K562 (cell line): ENCODE results near the gene MRNIP. TPM values are rescaled to one million over a fixed set of nuclear protein-coding genes. Genes with fewer than 3 reads are reported as not detected.

Source experiments
- HDAC2 ChIP-seq: fragments of 450-650 bp; IDR thresholded peaks from 2 replicates; pipeline ENCODE4 v1.6.1; 2016; ENCODE audit warnings: mild to moderate bottlenecking
- ILK ChIP-seq: fragments of 450-650 bp; IDR thresholded peaks from 2 replicates; pipeline ENCODE4 v1.6.1; 2016; ENCODE audit warnings: missing genetic modification characterization, low read depth, mild to moderate bottlenecking, missing compliant biosample characterization, moderate library complexity, borderline replicate concordance
- L3MBTL2 ChIP-seq: fragments of 450-650 bp; IDR thresholded peaks from 2 replicates; pipeline ENCODE4 v1.6.1; 2016; ENCODE audit warnings: mild to moderate bottlenecking, moderate library complexity
- MIER1 ChIP-seq: fragments of 450-650 bp; IDR thresholded peaks from 2 replicates; pipeline ENCODE4 v1.6.1; 2016; ENCODE audit warnings: antibody characterized with exemption, mild to moderate bottlenecking, low read depth
- NR4A1 ChIP-seq, 2 experiments: fragments of 250-450 bp in 1 of 2; fragments of 450-650 bp in 1 of 2; sonication (Bioruptor Pico) in 1 of 2; IDR thresholded peaks; 2 replicates each; pipeline versions ENCODE4 v1.4.0 to v1.6.1; 2016 to 2020; ENCODE audit warnings: mild to moderate bottlenecking in 2 of 2, missing compliant biosample characterization in 1 of 2, missing genetic modification characterization in 1 of 2, moderate library complexity in 1 of 2
- PHB2 ChIP-seq: fragments of 450-650 bp; IDR thresholded peaks from 2 replicates; pipeline ENCODE4 v1.6.1; 2017; ENCODE audit warnings: low read depth
- SETDB1 ChIP-seq: IDR thresholded peaks from one replicate; pipeline ENCODE4 v1.6.1; 2012; ENCODE audit warnings: low read length, control low read depth, inconsistent platforms
- SMARCA4 ChIP-seq: fragments of 450-650 bp; IDR thresholded peaks from 2 replicates; pipeline ENCODE4 v1.6.1; 2016
- TARDBP ChIP-seq: fragments of 450-650 bp; IDR thresholded peaks from 2 replicates; pipeline ENCODE4 v1.6.1; 2016
- YBX1 ChIP-seq: fragments of 450-650 bp; IDR thresholded peaks from 2 replicates; pipeline ENCODE4 v1.7.1; 2016; ENCODE audit warnings: mild to moderate bottlenecking
- ZKSCAN8 ChIP-seq: fragments of 200-800 bp; sonication (Bioruptor generic); IDR thresholded peaks from 2 replicates; pipeline ENCODE4 v1.6.1; 2016; ENCODE audit warnings: missing genetic modification characterization, missing compliant biosample characterization
- polyA plus RNA-seq, 8 experiments: library from polyadenylated mRNA; depleted of rRNA in 4 of 8; stranded (reverse) in 5 of 8; unstranded in 3 of 8; fragments of >200 nt; fragmentation: Nextera tagmentation in 2 of 8; fragmentation: Illumina TruSeq in 1 of 8; extraction: Ambion mirVana in 2 of 8; extraction: Trizol in 1 of 8; gene quantifications; 2 replicates each; pipeline versions ENCODE4 v1.2.1 to v1.2.3, GENCODE V29; 2011 to 2014; ENCODE audit warnings: inconsistent platforms in 1 of 8, missing spikeins in 1 of 8
- total RNA-seq, 7 experiments: library from RNA; depleted of rRNA in 6 of 7; stranded (reverse); fragments of >200 nt in 6 of 7; fragmentation: Illumina TruSeq in 2 of 7; extraction: Trizol in 2 of 7; gene quantifications; 2 replicates each; pipeline versions ENCODE4 v1.2.1 to v1.2.3, GENCODE V29; 2011 to 2021; ENCODE audit warnings: low replicate concordance in 1 of 7
- TF ChIP-seq, protein P1 (sequence below): fragments of 250-450 bp; sonication (Bioruptor Pico); IDR thresholded peaks from 2 replicates; pipeline ENCODE4 v1.4.0; 2020; ENCODE audit warnings: mild to moderate bottlenecking, moderate library complexity
- TF ChIP-seq, protein P2 (sequence below), 3 experiments: IDR thresholded peaks in 2 of 3; conservative IDR thresholded peaks in 1 of 3; 2 replicates each; pipeline ENCODE4 v1.5.1; 2011 to 2012; ENCODE audit warnings: low read length in 3 of 3, mild to moderate bottlenecking in 3 of 3, control low read depth in 2 of 3, improper control_type of control experiment in 1 of 3, inconsistent platforms in 1 of 3, low read depth in 1 of 3, mixed read lengths in 1 of 3, moderate library complexity in 1 of 3; ENCODE audit not compliant: insufficient read depth in 2 of 3
- TF ChIP-seq, protein P3 (sequence below): IDR thresholded peaks from 2 replicates; pipeline ENCODE4 v1.6.1; 2014; ENCODE audit warnings: antibody characterized with exemption

MRNIP gene
- total and polyA plus RNA-seq, 9 of the 15 experiments (the other 6 are each of a cell fraction or from before 2014, with no cell fraction given) = 3.6 to 39.0 (median 16.8) TPM

DNA sequence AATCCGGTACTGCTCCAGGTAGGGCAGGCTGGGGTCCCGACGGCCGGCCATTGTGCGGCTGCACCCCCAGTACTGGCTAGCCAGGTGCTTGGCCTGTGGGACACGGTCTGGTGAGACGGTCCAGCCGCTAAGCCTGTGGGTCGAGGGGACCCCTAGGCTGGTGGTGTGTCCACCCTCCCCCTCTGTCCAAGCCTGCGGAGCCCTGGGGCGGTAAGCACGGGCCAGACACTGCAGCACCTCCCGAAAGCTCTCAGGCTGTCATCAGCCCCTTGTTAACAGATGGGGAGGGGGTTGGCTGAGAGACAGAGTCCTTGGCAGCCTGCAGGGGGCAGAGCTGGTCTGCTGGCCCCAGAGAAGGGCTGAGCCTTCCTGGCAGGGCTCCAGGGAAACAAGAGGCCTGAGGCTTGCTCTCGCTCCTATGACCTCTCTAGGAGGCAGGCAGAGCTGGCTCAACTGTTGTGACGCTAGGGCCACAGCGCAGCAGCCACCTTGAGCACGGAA is 11.8 kb upstream of the MRNIP start (continued):
- TF ChIP-seq, protein P1, sequence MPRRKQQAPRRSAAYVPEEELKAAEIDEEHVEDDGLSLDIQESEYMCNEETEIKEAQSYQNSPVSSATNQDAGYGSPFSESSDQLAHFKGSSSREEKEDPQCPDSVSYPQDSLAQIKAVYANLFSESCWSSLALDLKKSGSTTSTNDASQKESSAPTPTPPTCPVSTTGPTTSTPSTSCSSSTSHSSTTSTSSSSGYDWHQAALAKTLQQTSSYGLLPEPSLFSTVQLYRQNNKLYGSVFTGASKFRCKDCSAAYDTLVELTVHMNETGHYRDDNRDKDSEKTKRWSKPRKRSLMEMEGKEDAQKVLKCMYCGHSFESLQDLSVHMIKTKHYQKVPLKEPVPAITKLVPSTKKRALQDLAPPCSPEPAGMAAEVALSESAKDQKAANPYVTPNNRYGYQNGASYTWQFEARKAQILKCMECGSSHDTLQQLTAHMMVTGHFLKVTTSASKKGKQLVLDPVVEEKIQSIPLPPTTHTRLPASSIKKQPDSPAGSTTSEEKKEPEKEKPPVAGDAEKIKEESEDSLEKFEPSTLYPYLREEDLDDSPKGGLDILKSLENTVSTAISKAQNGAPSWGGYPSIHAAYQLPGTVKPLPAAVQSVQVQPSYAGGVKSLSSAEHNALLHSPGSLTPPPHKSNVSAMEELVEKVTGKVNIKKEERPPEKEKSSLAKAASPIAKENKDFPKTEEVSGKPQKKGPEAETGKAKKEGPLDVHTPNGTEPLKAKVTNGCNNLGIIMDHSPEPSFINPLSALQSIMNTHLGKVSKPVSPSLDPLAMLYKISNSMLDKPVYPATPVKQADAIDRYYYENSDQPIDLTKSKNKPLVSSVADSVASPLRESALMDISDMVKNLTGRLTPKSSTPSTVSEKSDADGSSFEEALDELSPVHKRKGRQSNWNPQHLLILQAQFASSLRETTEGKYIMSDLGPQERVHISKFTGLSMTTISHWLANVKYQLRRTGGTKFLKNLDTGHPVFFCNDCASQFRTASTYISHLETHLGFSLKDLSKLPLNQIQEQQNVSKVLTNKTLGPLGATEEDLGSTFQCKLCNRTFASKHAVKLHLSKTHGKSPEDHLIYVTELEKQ (CRISPR knock-in tag) = no peak
- TF ChIP-seq SMARCA4 (no peak), NR4A1 (CRISPR knock-in tag; IDR thresholded peaks at IDR 0.05) (no peak), NR4A1 (tag; IDR thresholded peaks at IDR 0.05) (no peak), PHB2 (no peak), ILK (no peak), ZKSCAN8 (CRISPR knock-in tag) (no peak), L3MBTL2 (no peak), MIER1 (no peak), YBX1 (no peak), SETDB1 (no peak), HDAC2 (no peak), TARDBP (no peak)
- TF ChIP-seq, protein P2, sequence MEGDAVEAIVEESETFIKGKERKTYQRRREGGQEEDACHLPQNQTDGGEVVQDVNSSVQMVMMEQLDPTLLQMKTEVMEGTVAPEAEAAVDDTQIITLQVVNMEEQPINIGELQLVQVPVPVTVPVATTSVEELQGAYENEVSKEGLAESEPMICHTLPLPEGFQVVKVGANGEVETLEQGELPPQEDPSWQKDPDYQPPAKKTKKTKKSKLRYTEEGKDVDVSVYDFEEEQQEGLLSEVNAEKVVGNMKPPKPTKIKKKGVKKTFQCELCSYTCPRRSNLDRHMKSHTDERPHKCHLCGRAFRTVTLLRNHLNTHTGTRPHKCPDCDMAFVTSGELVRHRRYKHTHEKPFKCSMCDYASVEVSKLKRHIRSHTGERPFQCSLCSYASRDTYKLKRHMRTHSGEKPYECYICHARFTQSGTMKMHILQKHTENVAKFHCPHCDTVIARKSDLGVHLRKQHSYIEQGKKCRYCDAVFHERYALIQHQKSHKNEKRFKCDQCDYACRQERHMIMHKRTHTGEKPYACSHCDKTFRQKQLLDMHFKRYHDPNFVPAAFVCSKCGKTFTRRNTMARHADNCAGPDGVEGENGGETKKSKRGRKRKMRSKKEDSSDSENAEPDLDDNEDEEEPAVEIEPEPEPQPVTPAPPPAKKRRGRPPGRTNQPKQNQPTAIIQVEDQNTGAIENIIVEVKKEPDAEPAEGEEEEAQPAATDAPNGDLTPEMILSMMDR (IDR thresholded peaks at IDR 0.05 in 2 of 3, conservative IDR thresholded peaks at IDR 0.05 in 1 of 3; ENCODE audit: insufficient read depth in 2 of 3, low read depth in 1 of 3, low read length in 3 of 3) = peak; percentile 74 to 85 (median 79)
- TF ChIP-seq, protein P3, sequence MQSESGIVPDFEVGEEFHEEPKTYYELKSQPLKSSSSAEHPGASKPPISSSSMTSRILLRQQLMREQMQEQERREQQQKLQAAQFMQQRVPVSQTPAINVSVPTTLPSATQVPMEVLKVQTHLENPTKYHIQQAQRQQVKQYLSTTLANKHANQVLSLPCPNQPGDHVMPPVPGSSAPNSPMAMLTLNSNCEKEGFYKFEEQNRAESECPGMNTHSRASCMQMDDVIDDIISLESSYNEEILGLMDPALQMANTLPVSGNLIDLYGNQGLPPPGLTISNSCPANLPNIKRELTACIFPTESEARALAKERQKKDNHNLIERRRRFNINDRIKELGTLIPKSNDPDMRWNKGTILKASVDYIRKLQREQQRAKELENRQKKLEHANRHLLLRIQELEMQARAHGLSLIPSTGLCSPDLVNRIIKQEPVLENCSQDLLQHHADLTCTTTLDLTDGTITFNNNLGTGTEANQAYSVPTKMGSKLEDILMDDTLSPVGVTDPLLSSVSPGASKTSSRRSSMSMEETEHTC = no peak
